Lower leg skin (tissue), 4 donors: ENCODE data around the gene LRFN5. TPM values are rescaled to one million over a fixed set of nuclear protein-coding genes. Genes with fewer than 3 reads are reported as not detected.
"Not testable (repeated sequence)": the region's sequence is repeated elsewhere in the genome, so short reads cannot be mapped to it uniquely, and the experiment has no call there.

Experiments used
- DNase-seq, 2 donors: peaks; one replicate each; pipeline ENCODE4 v3.0.0-alpha.2; 2019; ENCODE audit warnings: low spot score in 2 of 2
- H3K4me3 ChIP-seq: fragments of 200-600 bp; sonication (generic); 2 replicates; pipeline ENCODE4 v1.5.1; 2017; ENCODE audit warnings: mild to moderate bottlenecking, low read depth; ENCODE audit not compliant: poor library complexity, severe bottlenecking
- CTCF ChIP-seq, 3 donors: fragments of 450-650 bp; IDR thresholded peaks; one replicate each; pipeline ENCODE4 v1.5.1; 2016; ENCODE audit warnings: antibody characterized with exemption in 3 of 3, mild to moderate bottlenecking in 3 of 3, moderate library complexity in 2 of 3
- POLR2A ChIP-seq, 2 donors: fragments of 450-650 bp; IDR thresholded peaks; one replicate each; pipeline ENCODE4 v1.6.1; 2016 to 2017; ENCODE audit warnings: antibody characterized with exemption in 2 of 2, mild to moderate bottlenecking in 1 of 2, moderate library complexity in 1 of 2
- WGBS, 2 donors: methylation state at CpG; one replicate each; pipeline ENCODE4 v1.1.5; 2018; 5-methylcytosine and 5-hydroxymethylcytosine counted together
- intact Hi-C: fragments of 100-400 bp; cut with DNase I; formaldehyde crosslinking; loops from one replicate; pipeline ENCODE4 v1.15.0; 2023; ENCODE audit warnings: low total_unique reads
- total RNA-seq, 4 donors: library from RNA; depleted of rRNA; stranded (reverse); fragments of >200 nt; gene quantifications; one replicate each; pipeline ENCODE4 v1.1.0, GENCODE V29; 2016

The LRFN5 gene
- total RNA-seq, 4 donors from 2014 or later, result 0.17 to 0.88 (median 0.71) TPM; not detected in 1

- DNase-seq, result no peak
- TF ChIP-seq POLR2A (IDR thresholded peaks at IDR 0.05), result no peak
- no peak for TF ChIP-seq CTCF (IDR thresholded peaks at IDR 0.05)
- intact Hi-C loops, result no loop called here
- H3K4me3 ChIP-seq, result no peak overlapping the region
- 54 to 57% methylated on average over 3 of the region's 3 CpGs for WGBS, 2 donors
These were observed 294.4 kb downstream of the LRFN5 start for GRCh38 chr14:41901089-41901488.

GRCh38 chr14:41905394-41905964 lies 298.8 kb downstream of the LRFN5 start:
- no peak for DNase-seq
- TF ChIP-seq CTCF (IDR thresholded peaks at IDR 0.05) (no peak), POLR2A (IDR thresholded peaks at IDR 0.05) (no peak)
- intact Hi-C loops, result no loop called here
- no peak overlapping the region for H3K4me3 ChIP-seq
- 92 to 96% methylated on average over 9 of the region's 9 CpGs for WGBS, 2 donors

GRCh38 chr14:41911155-41911554 lies 304.5 kb downstream of the LRFN5 start:
- intact Hi-C loops, H3K4me3 ChIP-seq: not testable (repeated sequence)
- WGBS, 2 donors, result 61 to 78% methylated on average over 12 of the region's 12 CpGs

GRCh38 chr14:41913398-41913797 lies 306.7 kb downstream of the LRFN5 start:
- WGBS, 2 donors, result 94 to 99% methylated on average over 2 of the region's 2 CpGs

More at GRCh38 chr14:41911155-41911554, 304.5 kb downstream of the LRFN5 start:
- peak in 1 of 2 donors; percentile 16 for DNase-seq

GRCh38 chr14:41915732-41916131 lies 309.1 kb downstream of the LRFN5 start:
- no peak for DNase-seq
- TF ChIP-seq CTCF (IDR thresholded peaks at IDR 0.05) (no peak), POLR2A (IDR thresholded peaks at IDR 0.05) (no peak)
- no peak overlapping the region for H3K4me3 ChIP-seq
- intact Hi-C loops, result no loop called here

More at GRCh38 chr14:41913398-41913797, 306.7 kb downstream of the LRFN5 start:
- TF ChIP-seq CTCF (IDR thresholded peaks at IDR 0.05) (no peak), POLR2A (IDR thresholded peaks at IDR 0.05) (no peak)
- DNase-seq, result no peak
- intact Hi-C loops, result no loop called here
- no peak overlapping the region for H3K4me3 ChIP-seq

- TF ChIP-seq CTCF (IDR thresholded peaks at IDR 0.05) (no peak), POLR2A (IDR thresholded peaks at IDR 0.05) (no peak)
These were observed 309.6 kb downstream of the LRFN5 start for GRCh38 chr14:41916313-41916712.

More at GRCh38 chr14:41916313-41916712, 309.6 kb downstream of the LRFN5 start:
- no peak overlapping the region for H3K4me3 ChIP-seq
- no peak for DNase-seq
- intact Hi-C loops, result no loop called here
